GM13976 (cell line): Measurements from ENCODE around the gene LMCD1.

Source experiments
- DNase-seq: peaks from one replicate; pipeline ENCODE4 v3.0.0; 2012; ENCODE audit warnings: low spot score
- CTCF ChIP-seq: IDR thresholded peaks from 2 replicates; pipeline ENCODE4 v1.5.1; 2012; ENCODE audit warnings: borderline replicate concordance, mild to moderate bottlenecking; ENCODE audit not compliant: insufficient read depth; ENCODE audit errors: extremely low read depth, missing control alignments, control extremely low read depth
- in situ Hi-C: fragments of 300-500 bp; cut with MboI; formaldehyde crosslinking; loops from one replicate; pipeline ENCODE4 v1.12.0; 2022; ENCODE audit warnings: low sequenced_read_pairs, mixed read lengths, inconsistent platforms; ENCODE audit not compliant: unreplicated experiment

LMCD1 gene

GRCh38 chr3:8500319-8500988, 1.2 kb upstream of the LMCD1 start:
- in situ Hi-C loops: no loop called here
- no peak for DNase-seq
- no peak for TF ChIP-seq CTCF

GRCh38 chr3:8500989-8501370, 643 bp upstream of the LMCD1 start:
- in situ Hi-C loops: no loop called here
- no peak for DNase-seq
- no peak for TF ChIP-seq CTCF

- in situ Hi-C loops: no loop called here
- DNase-seq: no peak
- TF ChIP-seq CTCF: no peak
These were observed 1.8 kb downstream of the LMCD1 start for GRCh38 chr3:8503461-8503860.

- DNase-seq: no peak
- no peak for TF ChIP-seq CTCF
- in situ Hi-C loops: no loop called here
These were observed 2.4 kb downstream of the LMCD1 start for GRCh38 chr3:8503871-8504610.

- in situ Hi-C loops: no loop called here
- no peak for TF ChIP-seq CTCF
- no peak for DNase-seq
These were observed 3.0 kb downstream of the LMCD1 start for GRCh38 chr3:8504611-8504973.

GRCh38 chr3:8505621-8506020, 4.0 kb downstream of the LMCD1 start:
- DNase-seq: no peak
- no peak for TF ChIP-seq CTCF
- in situ Hi-C loops: no loop called here

- in situ Hi-C loops: no loop called here
These were observed 5.0 kb downstream of the LMCD1 start for GRCh38 chr3:8506571-8507061.

More at GRCh38 chr3:8506571-8507061, 5.0 kb downstream of the LMCD1 start:
- no peak for TF ChIP-seq CTCF
- DNase-seq: no peak
